GM20000 (cell line): ENCODE data around the gene CLPTM1.
"Not testable (repeated sequence)": the region's sequence is repeated elsewhere in the genome, so short reads cannot be mapped to it uniquely, and the experiment has no call there.

Source experiments
- DNase-seq: peaks from one replicate; pipeline ENCODE4 v3.0.0; 2012; ENCODE audit warnings: low spot score
- TF ChIP-seq, protein P1 (sequence below): IDR thresholded peaks from 2 replicates; pipeline ENCODE4 v1.5.1; 2012; ENCODE audit warnings: mild to moderate bottlenecking, control low read depth; ENCODE audit errors: extremely low read depth, missing control alignments

CLPTM1 gene

DNA sequence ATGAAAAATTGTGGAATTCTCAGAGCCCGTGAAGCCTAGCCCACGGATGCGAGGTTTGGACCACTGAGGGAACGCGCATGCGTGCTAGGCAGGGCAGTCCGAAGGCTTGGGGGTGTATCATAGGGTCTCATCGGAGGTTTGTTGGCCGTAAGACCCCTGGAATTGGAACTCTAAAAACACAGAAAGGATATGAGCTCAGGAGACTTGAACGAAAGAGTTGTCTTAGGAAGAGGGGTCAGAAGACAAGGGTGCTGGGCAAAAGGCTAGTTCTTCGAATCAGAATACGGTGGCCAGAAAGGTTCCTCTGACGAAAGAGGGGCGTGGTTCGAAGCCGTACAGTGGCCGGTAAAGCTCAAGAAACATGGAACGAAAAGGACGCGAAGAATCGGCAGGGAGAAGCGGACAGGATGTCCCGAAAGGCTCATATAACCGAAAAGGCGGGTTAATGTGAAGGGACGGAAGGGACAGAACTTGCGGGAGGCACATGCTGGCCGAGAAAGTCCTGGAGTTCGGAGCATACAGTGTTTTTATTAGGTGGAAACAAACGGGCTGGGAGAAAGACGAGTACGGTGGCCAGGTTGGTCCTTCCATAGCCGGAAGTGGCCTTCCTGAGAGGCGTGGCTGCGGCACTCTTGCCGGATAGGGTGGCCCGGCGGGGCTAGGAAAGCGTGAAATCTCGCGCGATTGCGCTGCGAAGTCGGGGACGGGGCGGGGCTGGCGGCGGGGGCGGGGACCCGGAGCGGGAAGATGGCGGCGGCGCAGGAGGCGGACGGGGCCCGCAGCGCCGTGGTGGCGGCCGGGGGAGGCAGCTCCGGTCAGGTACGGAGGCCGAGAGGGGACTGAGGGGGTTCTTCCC, at the start of gene CLPTM1:
Gene CLPTM1 (plus strand): TSS at position 732 of the 856 bp plus-strand sequence. CDS start 16 bp downstream, at position 748.
- peak; percentile 98 for DNase-seq
- TF ChIP-seq, protein P1, sequence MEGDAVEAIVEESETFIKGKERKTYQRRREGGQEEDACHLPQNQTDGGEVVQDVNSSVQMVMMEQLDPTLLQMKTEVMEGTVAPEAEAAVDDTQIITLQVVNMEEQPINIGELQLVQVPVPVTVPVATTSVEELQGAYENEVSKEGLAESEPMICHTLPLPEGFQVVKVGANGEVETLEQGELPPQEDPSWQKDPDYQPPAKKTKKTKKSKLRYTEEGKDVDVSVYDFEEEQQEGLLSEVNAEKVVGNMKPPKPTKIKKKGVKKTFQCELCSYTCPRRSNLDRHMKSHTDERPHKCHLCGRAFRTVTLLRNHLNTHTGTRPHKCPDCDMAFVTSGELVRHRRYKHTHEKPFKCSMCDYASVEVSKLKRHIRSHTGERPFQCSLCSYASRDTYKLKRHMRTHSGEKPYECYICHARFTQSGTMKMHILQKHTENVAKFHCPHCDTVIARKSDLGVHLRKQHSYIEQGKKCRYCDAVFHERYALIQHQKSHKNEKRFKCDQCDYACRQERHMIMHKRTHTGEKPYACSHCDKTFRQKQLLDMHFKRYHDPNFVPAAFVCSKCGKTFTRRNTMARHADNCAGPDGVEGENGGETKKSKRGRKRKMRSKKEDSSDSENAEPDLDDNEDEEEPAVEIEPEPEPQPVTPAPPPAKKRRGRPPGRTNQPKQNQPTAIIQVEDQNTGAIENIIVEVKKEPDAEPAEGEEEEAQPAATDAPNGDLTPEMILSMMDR = no peak

DNA sequence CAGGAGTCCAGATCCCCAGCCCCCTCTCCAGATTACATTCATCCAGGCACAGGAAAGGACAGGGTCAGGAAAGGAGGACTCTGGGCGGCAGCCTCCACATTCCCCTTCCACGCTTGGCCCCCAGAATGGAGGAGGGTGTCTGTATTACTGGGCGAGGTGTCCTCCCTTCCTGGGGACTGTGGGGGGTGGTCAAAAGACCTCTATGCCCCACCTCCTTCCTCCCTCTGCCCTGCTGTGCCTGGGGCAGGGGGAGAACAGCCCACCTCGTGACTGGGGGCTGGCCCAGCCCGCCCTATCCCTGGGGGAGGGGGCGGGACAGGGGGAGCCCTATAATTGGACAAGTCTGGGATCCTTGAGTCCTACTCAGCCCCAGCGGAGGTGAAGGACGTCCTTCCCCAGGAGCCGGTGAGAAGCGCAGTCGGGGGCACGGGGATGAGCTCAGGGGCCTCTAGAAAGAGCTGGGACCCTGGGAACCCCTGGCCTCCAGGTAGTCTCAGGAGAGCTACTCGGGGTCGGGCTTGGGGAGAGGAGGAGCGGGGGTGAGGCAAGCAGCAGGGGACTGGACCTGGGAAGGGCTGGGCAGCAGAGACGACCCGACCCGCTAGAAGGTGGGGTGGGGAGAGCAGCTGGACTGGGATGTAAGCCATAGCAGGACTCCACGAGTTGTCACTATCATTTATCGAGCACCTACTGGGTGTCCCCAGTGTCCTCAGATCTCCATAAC, 49.6 kb upstream of the CLPTM1 start, which contains the start of gene APOE:
Gene APOE (plus strand): TSS at position 360 of the 724 bp plus-strand sequence. CDS start 829 bp downstream, outside the sequence.
- DNase-seq = no peak
- TF ChIP-seq, protein P1 = no peak

GRCh38 chr19:44907613-44908012, 47.6 kb upstream of the CLPTM1 start:
- DNase-seq = no peak
- TF ChIP-seq, protein P1 = no peak

GRCh38 chr19:44908074-44908835, 46.9 kb upstream of the CLPTM1 start:
- DNase-seq = no peak
- TF ChIP-seq, protein P1 = no peak

- TF ChIP-seq, protein P1 = no peak
- no peak for DNase-seq
Measured at GRCh38 chr19:44908836-44909261, 46.3 kb upstream of the CLPTM1 start.

- DNase-seq = no peak
- TF ChIP-seq, protein P1 = no peak
Measured at GRCh38 chr19:44909775-44910174, 45.4 kb upstream of the CLPTM1 start.

GRCh38 chr19:44911896-44912295, 43.3 kb upstream of the CLPTM1 start:
- DNase-seq = not testable (repeated sequence)
